Neural progenitor cell (in vitro differentiated cells): Measurements from ENCODE around the gene SUPT7L.

Experiments used
- EZH2 ChIP-seq: fragments of 200-600 bp; sonication (generic); IDR thresholded peaks from 2 replicates; pipeline ENCODE4 v1.6.1; 2017; ENCODE audit warnings: antibody characterized with exemption, mild to moderate bottlenecking, moderate library complexity
- TF ChIP-seq, protein P1 (sequence below): fragments of 200-600 bp; sonication (generic); IDR thresholded peaks from 2 replicates; pipeline ENCODE4 v1.5.1; 2017; ENCODE audit warnings: antibody characterized with exemption, mild to moderate bottlenecking

DNA sequence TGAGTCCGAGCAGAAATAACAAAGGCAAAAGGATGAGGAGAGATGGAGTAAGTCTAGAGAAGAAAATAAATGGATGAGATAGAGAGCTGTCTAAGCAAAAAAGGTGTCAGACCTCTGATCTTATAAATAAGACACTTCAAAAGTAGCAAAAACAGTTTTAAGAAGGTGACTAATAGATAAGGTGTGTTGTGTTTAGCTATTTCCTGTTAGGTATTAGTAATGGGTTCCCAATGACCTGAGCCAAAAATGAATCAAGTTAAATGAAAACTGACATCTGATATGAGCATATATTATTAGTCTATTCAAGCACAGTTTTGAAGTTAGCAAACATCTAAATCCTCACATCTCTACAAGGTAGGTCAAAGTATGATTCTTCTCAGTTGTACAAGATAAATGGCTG is 10.6 kb downstream of the SUPT7L start:
- TF ChIP-seq, protein P1, sequence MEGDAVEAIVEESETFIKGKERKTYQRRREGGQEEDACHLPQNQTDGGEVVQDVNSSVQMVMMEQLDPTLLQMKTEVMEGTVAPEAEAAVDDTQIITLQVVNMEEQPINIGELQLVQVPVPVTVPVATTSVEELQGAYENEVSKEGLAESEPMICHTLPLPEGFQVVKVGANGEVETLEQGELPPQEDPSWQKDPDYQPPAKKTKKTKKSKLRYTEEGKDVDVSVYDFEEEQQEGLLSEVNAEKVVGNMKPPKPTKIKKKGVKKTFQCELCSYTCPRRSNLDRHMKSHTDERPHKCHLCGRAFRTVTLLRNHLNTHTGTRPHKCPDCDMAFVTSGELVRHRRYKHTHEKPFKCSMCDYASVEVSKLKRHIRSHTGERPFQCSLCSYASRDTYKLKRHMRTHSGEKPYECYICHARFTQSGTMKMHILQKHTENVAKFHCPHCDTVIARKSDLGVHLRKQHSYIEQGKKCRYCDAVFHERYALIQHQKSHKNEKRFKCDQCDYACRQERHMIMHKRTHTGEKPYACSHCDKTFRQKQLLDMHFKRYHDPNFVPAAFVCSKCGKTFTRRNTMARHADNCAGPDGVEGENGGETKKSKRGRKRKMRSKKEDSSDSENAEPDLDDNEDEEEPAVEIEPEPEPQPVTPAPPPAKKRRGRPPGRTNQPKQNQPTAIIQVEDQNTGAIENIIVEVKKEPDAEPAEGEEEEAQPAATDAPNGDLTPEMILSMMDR = no peak
- no peak for TF ChIP-seq EZH2
